AG08396 (cell line): ENCODE measurements around the gene GET4.
A peak's percentile ranks its signal among the peaks of the same experiment; 100 is the strongest.
"Not testable (repeated sequence)": the region's sequence is repeated elsewhere in the genome, so short reads cannot be mapped to it uniquely, and the experiment has no call there.

Experiments
- DNase-seq: peaks from one replicate; pipeline ENCODE4 v3.0.0; 2012; ENCODE audit warnings: low spot score, mixed read lengths

GET4 gene

GRCh38 chr7:929311-929711 is 53.0 kb downstream of the GET4 start:
- DNase-seq = no peak

GRCh38 chr7:930975-931758 is 54.8 kb downstream of the GET4 start:
- no peak for DNase-seq

GRCh38 chr7:931871-932650 is 55.7 kb downstream of the GET4 start:
- DNase-seq = no peak

- no peak for DNase-seq
Measured at GRCh38 chr7:932651-932975, 56.3 kb downstream of the GET4 start.

- no peak for DNase-seq
Measured at GRCh38 chr7:934469-935163, 58.3 kb downstream of the GET4 start.

- no peak for DNase-seq
Measured at GRCh38 chr7:935164-935873, 59.0 kb downstream of the GET4 start.

GRCh38 chr7:935874-936385 is 59.6 kb downstream of the GET4 start:
- no peak for DNase-seq

GRCh38 chr7:936386-937054 is 60.2 kb downstream of the GET4 start:
- peak; percentile 86 for DNase-seq

- no peak for DNase-seq
Measured at GRCh38 chr7:937856-938484, 61.6 kb downstream of the GET4 start.

- DNase-seq = no peak
Measured at GRCh38 chr7:938546-939185, 62.3 kb downstream of the GET4 start.

- no peak for DNase-seq
Measured at GRCh38 chr7:939843-940242, 63.5 kb downstream of the GET4 start.

- DNase-seq = no peak
Measured at GRCh38 chr7:940599-941408, 64.5 kb downstream of the GET4 start.

GRCh38 chr7:943793-944192 is 67.4 kb downstream of the GET4 start:
- DNase-seq = not testable (repeated sequence)

GRCh38 chr7:944744-945143 is 68.4 kb downstream of the GET4 start:
- no peak for DNase-seq

GRCh38 chr7:945147-945555 is 68.8 kb downstream of the GET4 start:
- no peak for DNase-seq

- DNase-seq = no peak
Measured at GRCh38 chr7:945556-946255, 69.4 kb downstream of the GET4 start.
